GM12878 (cell line): ENCODE measurements around the gene C19orf44. TPM values are rescaled to one million over a fixed set of nuclear protein-coding genes. Genes with fewer than 3 reads are reported as not detected.
A peak's percentile ranks its signal among the peaks of the same experiment; 100 is the strongest.

Experiments
- ATAC-seq: fragments of 200-7000 bp; cut with Tn5 transposase; 3 replicates; pipeline ENCODE4 v1.9.1; 2020; ENCODE audit warnings: mild to moderate bottlenecking, moderate library complexity
- BruUV-seq: library from RNA; stranded (reverse); fragments of 400-500 nt; replicated peaks from 2 replicates; lab custom pipeline; 2021; lab: Mats Ljungman, UMichigan
- CTCF ChIA-PET: fragments of 300-600 bp; sonication (Branson Sonifier 250); formaldehyde crosslinking; extraction: SDS; loops from one replicate; lab custom pipeline; 2021; ENCODE audit warnings: inconsistent platforms; lab: Yijun Ruan, JAX
- POLR2A ChIA-PET: fragments of 350-600 bp; formaldehyde crosslinking; extraction: SDS; loops from one replicate; lab custom pipeline; 2021; ENCODE audit warnings: inconsistent platforms; lab: Charles Lee
- RAD21 ChIA-PET: fragments of 300-600 bp; sonication (Branson Sonifier 250); formaldehyde crosslinking; loops from one replicate; lab custom pipeline; 2023; ENCODE audit warnings: antibody characterized with exemption; ENCODE audit not compliant: unreplicated experiment; lab: Charles Lee
- SMC1A ChIA-PET: fragments of 300-600 bp; sonication (Branson Sonifier 250); formaldehyde crosslinking; loops from one replicate; lab custom pipeline; 2023; ENCODE audit not compliant: unreplicated experiment, uncharacterized antibody; lab: Charles Lee
- DNase-seq: peaks from one replicate; pipeline ENCODE4 v3.0.0-alpha.2; 2011; ENCODE audit warnings: low read depth, low spot score
- FAIRE-seq: peaks from 3 replicates; lab custom pipeline; 2011; peaks lifted over from hg19 to GRCh38; lab: Jason Lieb, UNC
- H2AFZ ChIP-seq: 2 replicates; pipeline ENCODE4 v1.6.0; 2011; ENCODE audit warnings: low read depth, low read length, control low read depth; ENCODE audit not compliant: control insufficient read depth
- H3K27ac ChIP-seq: 2 replicates; pipeline ENCODE4 v1.5.1; 2011; ENCODE audit warnings: control low read depth; ENCODE audit not compliant: control insufficient read depth, insufficient read depth
- H3K27me3 ChIP-seq, 2 experiments: replicated peaks in 1 of 2; 2 replicates each; pipeline versions ENCODE4 v1.6.0 to v1.6.1; 2011; ENCODE audit warnings: low read length in 1 of 2; ENCODE audit not compliant: control insufficient read depth in 2 of 2, insufficient read depth in 2 of 2
- H3K36me3 ChIP-seq, 2 experiments: 2 replicates each; pipeline ENCODE4 v1.5.1; 2011; ENCODE audit warnings: low read length in 1 of 2; ENCODE audit not compliant: control insufficient read depth in 2 of 2, insufficient read depth in 2 of 2
- H3K4me1 ChIP-seq: 2 replicates; pipeline ENCODE4 v1.6.1; 2011; ENCODE audit warnings: mild to moderate bottlenecking, low read length, moderate library complexity, mixed read lengths; ENCODE audit not compliant: control insufficient read depth, insufficient read depth
- H3K4me2 ChIP-seq: 2 replicates; pipeline ENCODE4 v1.6.0; 2011; ENCODE audit warnings: control low read depth; ENCODE audit not compliant: control insufficient read depth, insufficient read depth
- H3K4me3 ChIP-seq: fragments of 200-600 bp; sonication (generic); 2 replicates; pipeline ENCODE4 v1.5.1; 2016
- H3K79me2 ChIP-seq: 2 replicates; pipeline ENCODE4 v1.6.0; 2011; ENCODE audit warnings: low read length; ENCODE audit not compliant: control insufficient read depth, insufficient read depth
- H3K9ac ChIP-seq: 2 replicates; pipeline ENCODE4 v1.8.0; 2011; ENCODE audit warnings: low read length, control low read depth, mixed read lengths; ENCODE audit not compliant: control insufficient read depth, insufficient read depth
- H3K9me3 ChIP-seq: replicated peaks from 3 replicates; pipeline ENCODE4 v1.5.1; 2011; ENCODE audit warnings: mild to moderate bottlenecking, low read length; ENCODE audit not compliant: control insufficient read depth, insufficient read depth
- H4K20me1 ChIP-seq: 2 replicates; pipeline ENCODE4 v1.6.0; 2011; ENCODE audit not compliant: control insufficient read depth, insufficient read depth
- JUNB ChIP-seq: IDR thresholded peaks from 2 replicates; pipeline ENCODE4 v1.6.1; 2016; ENCODE audit warnings: antibody characterized with exemption, mild to moderate bottlenecking
- RAD21 ChIP-seq: IDR thresholded peaks from 2 replicates; pipeline ENCODE4 v1.6.1; 2011; ENCODE audit warnings: mild to moderate bottlenecking, low read depth, low read length, moderate library complexity; ENCODE audit not compliant: insufficient read depth
- ZNF622 ChIP-seq: fragments of 450-650 bp; IDR thresholded peaks from 2 replicates; pipeline ENCODE4 v1.6.1; 2017; ENCODE audit warnings: mild to moderate bottlenecking, inconsistent platforms
- WGBS: methylation state at CpG from one replicate; pipeline ENCODE4 v1.1.6; 2016; ENCODE audit warnings: low lambda C conversion rate; ENCODE audit not compliant: insufficient replicate concordance, insufficient coverage; ENCODE audit errors: missing lambda C conversion rate; 5-methylcytosine and 5-hydroxymethylcytosine counted together
- in situ Hi-C: fragments of 300-500 bp; cut with MboI; formaldehyde crosslinking; loops from 9 replicates; pipeline ENCODE4 v1.14.3; 2018; ENCODE audit warnings: mixed read lengths
- intact Hi-C: fragments of 100-400 bp; cut with micrococcal nuclease; formaldehyde crosslinking; loops from one replicate; pipeline ENCODE4 v1.14.2; 2022; ENCODE audit not compliant: unreplicated experiment
- polyA plus RNA-seq, 11 experiments: library from polyadenylated mRNA; depleted of rRNA in 4 of 11; unstranded in 6 of 11; stranded (reverse) in 5 of 11; fragments of >200 nt; fragmentation: Nextera tagmentation in 4 of 11; fragmentation: Illumina TruSeq in 1 of 11; extraction: Ambion mirVana in 4 of 11; extraction: Trizol in 1 of 11; gene quantifications; 1 replicate in 1 of 11; 2 replicates in 10 of 11; pipeline versions ENCODE4 v1.2.1 to v1.2.3, GENCODE V29; 2011 to 2016; ENCODE audit warnings: inconsistent platforms in 2 of 11, missing spikeins in 2 of 11, low read depth in 1 of 11
- total RNA-seq, 4 experiments: library from RNA; depleted of rRNA in 3 of 4; stranded (reverse); fragments of >200 nt in 3 of 4; fragmentation: Illumina TruSeq in 1 of 4; extraction: Trizol in 1 of 4; gene quantifications; 2 replicates each; pipeline versions ENCODE4 v1.2.1 to v1.2.3, GENCODE V29; 2013 to 2021
- TF ChIP-seq, protein P1 (sequence below): IDR thresholded peaks from 2 replicates; pipeline ENCODE4 v1.6.1; 2011; ENCODE audit warnings: borderline replicate concordance, low read depth, mild to moderate bottlenecking, moderate library complexity, mixed read lengths, low read length; ENCODE audit not compliant: insufficient read depth; ENCODE audit errors: extremely low read length
- TF ChIP-seq, protein P2 (sequence below): IDR thresholded peaks from 2 replicates; pipeline ENCODE4 v1.6.1; 2012; ENCODE audit warnings: low read depth, low read length, improper control_type of control experiment

Gene C19orf44
- total and polyA plus RNA-seq, 10 of the 15 experiments (the other 5 are each of a cell fraction or from before 2014, with no cell fraction given), result 0.26 to 5.2 (median 3.6) TPM

DNA sequence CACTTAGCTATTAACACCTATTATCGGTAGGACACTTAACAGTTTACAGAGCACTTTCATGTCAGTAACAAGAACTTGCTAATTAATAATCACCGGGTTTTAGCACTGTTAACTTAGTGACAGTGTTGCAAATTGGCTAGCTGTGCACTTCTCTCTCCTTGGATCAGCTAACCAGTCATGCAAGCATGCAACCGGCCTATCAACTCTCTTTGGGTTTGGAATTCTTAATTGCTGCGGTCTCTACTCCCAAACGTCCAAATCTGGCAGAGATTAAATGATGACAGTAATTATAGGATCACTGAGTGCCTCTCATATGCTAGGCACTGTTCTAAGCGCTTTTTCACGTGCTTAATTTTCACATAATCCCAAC is 25.7 kb upstream of the C19orf44 start:
- ChIA-PET RAD21 (interaction anchor here (0.9 kb wide), 1 partner anchor 21 kb away, joined by 4 read pairs; no protein-coding TSS in a partner anchor), SMC1A (interaction anchor here (1.0 to 2.0 kb wide), 7 partner anchors 15 to 53 kb away, joined by 3 to 8 read pairs (median 5); no protein-coding TSS in a partner anchor), POLR2A (interaction anchor here (0.6 to 1.6 kb wide), 3 partner anchors 13 to 232 kb away, joined by 3 to 4 read pairs (median 3); no protein-coding TSS in a partner anchor), CTCF (interaction anchor here (1.2 kb wide), 1 partner anchor 26 kb away, joined by 6 read pairs; no protein-coding TSS in a partner anchor)
- in situ Hi-C loops (no loop called here), intact Hi-C loops (no loop called here)
- Histone ChIP-seq H3K36me3 (no peaks in the 10 kb centered on the region; a peak in 1 of 4 replicates), H3K27me3 (no peaks in the 10 kb centered on the region), H3K4me2 (peak overlapping the region; percentile 99), H3K9me3 (no peaks in the 10 kb centered on the region; the same call in 2 of the 3 replicates), H3K4me1 (peaks cover 8% of the 10 kb centered on the region; the same call in 1 of the 2 replicates), H3K79me2 (peaks cover 55% of the 10 kb centered on the region), H2AFZ (no peak overlapping the region), H3K4me3 (peak overlapping the region; percentile 76), H3K9ac (peak overlapping the region; percentile 80; the same call in 1 of the 2 replicates), H4K20me1 (peaks cover 4% of the 10 kb centered on the region; the same call in 1 of the 2 replicates)
- DNase-seq (no peak), FAIRE-seq (no peak), ATAC-seq (no peak)
- BruUV-seq, result no TSS peak
- WGBS, result 55% methylated on average over 7 of the region's 7 CpGs
- TF ChIP-seq ZNF622 (no peak), RAD21 (no peak), JUNB (no peak)
- TF ChIP-seq, protein P1, sequence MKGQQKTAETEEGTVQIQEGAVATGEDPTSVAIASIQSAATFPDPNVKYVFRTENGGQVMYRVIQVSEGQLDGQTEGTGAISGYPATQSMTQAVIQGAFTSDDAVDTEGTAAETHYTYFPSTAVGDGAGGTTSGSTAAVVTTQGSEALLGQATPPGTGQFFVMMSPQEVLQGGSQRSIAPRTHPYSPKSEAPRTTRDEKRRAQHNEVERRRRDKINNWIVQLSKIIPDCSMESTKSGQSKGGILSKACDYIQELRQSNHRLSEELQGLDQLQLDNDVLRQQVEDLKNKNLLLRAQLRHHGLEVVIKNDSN, result no peak
- TF ChIP-seq, protein P2, sequence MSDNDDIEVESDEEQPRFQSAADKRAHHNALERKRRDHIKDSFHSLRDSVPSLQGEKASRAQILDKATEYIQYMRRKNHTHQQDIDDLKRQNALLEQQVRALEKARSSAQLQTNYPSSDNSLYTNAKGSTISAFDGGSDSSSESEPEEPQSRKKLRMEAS, result no peak
- TF ChIP-seq, all 136 proteins: peak for 0
- peak overlapping the region; percentile 75; the same call in 1 of the 2 replicates for H3K27ac ChIP-seq
